ENCODE measurements around the gene PPP1R1B.

The PPP1R1B gene

DNA sequence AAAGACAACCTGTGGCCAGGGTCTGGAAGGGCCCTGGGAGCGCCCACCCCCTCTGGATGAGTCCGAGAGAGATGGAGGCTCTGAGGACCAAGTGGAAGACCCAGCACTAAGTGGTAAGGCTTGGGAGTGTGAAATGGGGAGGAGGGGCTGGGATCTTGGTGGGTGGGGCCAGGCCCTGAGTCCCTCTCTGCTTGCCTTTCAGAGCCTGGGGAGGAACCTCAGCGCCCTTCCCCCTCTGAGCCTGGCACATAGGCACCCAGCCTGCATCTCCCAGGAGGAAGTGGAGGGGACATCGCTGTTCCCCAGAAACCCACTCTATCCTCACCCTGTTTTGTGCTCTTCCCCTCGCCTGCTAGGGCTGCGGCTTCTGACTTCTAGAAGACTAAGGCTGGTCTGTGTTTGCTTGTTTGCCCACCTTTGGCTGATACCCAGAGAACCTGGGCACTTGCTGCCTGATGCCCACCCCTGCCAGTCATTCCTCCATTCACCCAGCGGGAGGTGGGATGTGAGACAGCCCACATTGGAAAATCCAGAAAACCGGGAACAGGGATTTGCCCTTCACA is 8.9 kb downstream of the PPP1R1B start:
- no peak for DNase-seq

DNA sequence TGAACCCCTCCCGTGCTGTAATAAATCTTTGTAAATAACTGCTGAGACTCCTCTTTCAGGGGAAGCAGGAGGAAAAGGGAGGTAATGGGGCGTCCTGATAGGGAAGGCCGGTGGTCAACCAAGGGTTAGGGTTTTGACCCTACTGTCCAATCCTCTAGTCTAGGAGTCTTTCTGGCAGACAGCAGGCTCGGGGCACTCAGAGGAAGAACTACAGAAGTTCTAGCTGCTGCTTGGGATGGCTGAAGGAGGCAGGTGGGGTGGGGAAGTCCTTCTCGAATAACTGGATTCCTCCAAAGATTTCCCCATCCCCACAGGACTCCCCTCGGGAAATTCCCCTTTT is 9.8 kb downstream of the PPP1R1B start:
- DNase-seq, result no peak

GRCh38 chr17:39636927-39637736 is 10.4 kb downstream of the PPP1R1B start, which contains the start of gene STARD3:
Gene STARD3 (plus strand): TSS chr17:39637144. CDS start chr17:39653532, 16,388 bp downstream.
- DNase-seq, result peak; percentile 85

DNA sequence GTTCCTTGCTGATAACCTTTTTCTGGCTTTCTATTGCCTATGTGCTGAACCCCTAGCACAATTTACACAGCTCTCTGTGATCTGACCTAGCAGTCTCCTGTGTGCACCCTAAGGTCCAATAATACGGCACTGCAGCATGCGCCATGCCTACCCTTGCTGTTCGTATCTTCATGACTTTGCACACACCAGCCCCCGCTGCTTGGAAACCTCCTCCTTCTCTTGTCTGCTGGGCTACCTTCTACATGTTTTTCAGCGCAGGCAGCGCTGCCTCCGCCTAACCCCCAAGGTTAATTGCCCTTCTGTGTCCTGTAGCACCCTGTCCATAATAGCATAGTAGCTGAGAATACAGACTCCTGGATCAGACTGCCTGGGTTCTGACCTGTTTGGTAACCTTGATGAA is 11.6 kb downstream of the PPP1R1B start:
- DNase-seq, result no peak

DNA sequence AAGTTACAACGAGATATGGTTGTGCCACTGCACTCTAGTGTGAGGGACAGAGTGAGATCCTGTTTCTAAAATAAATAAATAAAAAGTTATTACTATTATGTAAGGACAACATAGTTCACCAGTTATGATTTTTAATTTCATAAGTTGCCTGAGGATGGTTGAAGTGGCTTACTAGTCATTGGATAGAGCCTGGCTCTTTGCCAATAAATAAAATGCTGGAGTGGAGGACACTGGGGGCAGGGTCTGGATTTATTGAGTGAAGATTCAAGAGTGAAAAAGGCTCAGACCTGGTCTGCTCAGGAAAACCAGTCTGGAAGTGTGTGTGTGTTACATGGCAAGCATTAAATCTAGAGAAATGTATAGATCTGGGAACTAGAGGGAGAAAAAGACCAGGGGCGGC is 12.3 kb downstream of the PPP1R1B start:
- no peak for DNase-seq

DNA sequence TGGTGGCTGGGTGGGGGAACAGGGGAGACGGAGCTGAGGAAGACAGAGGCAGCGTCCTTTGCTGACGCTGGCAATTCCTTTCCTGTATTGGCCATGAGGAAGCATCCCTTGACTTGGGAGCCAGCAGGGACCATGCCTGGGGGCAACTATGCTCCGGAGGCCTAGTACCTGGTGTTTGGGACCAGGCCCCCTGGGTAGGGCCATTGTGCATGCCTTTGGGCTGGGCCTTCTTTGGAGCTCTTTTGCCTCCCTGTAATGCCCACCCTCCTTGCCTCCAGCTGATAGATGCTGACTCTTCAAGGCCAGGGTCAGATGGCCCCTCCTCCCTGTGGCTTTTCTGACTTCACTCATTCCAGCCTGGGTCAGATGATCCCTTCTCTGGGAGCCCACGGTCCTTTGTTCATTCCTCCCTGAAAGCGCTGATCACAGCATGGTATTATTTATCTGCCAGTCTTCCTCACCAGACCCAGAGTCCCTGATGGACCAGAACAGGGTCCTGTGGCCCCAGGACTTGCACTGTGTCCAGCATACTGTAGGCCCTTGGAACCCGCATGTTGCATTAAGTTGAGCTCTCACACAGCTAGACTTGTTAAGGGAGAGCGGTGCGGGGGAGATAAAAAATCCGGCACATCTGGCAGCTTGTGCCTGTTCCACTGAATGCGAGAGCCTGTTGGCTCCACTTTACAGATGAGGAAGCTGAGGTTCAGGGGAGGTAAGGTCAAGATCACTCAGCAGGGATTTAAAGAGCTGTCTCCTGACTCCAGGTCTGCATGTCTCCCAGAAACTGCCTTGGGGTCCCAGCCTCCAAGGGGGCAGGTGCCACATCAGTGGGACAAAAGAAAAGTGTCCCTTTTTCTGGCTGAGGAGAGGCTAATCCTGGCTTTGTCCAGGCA is 13.1 kb downstream of the PPP1R1B start:
- DNase-seq, result no peak

GRCh38 chr17:39640591-39641031 is 13.9 kb downstream of the PPP1R1B start:
- no peak for DNase-seq

GRCh38 chr17:39641097-39641496 is 14.3 kb downstream of the PPP1R1B start:
- no peak for DNase-seq

GRCh38 chr17:39641883-39642282 is 15.1 kb downstream of the PPP1R1B start:
- no peak for DNase-seq

- no peak for DNase-seq
These were observed 15.7 kb downstream of the PPP1R1B start for GRCh38 chr17:39642291-39643074.

DNA sequence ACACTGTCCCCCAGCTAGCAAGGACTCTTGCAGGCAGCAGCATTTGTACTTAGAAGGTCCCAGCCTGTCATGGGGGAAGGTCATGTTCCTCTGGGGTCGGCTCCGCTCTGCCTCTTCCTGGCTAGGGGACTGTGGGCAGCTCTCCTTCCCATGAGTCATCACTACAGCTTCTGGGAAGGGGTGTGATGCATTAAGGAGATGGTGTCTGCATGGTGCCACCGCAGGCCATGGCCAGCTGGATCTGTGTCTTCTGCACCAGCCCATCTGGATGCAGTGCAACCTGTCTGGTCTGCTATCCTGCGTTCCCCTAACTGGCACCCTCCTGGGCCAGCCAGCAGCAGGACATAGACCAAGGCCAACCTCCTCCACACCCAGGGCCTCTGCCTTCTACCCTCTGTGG is 16.5 kb downstream of the PPP1R1B start:
- DNase-seq, result no peak

DNA sequence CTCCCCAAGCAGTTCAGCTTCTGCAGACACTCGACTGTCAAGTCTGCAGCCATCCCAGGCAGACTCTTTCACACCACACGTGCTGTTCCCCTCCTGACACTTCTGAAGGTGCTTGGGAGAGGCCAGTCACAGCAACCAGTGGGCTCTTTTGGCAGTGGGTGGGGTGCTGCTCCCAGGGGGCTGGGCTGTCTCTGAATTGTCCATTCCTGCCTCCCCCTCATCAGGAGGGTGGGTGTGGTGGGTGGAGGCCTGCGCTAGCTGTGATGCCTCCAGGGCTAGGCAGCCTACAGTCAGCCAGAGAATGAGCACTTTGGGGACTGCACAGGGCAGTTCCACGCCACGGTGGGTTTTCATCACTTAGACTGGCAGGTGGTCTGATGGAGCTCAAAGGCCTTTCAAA is 20.5 kb downstream of the PPP1R1B start:
- DNase-seq, result no peak

- DNase-seq, result no peak
These were observed 22.0 kb downstream of the PPP1R1B start for GRCh38 chr17:39648616-39649366.

- DNase-seq, result no peak
These were observed 23.4 kb downstream of the PPP1R1B start for GRCh38 chr17:39650121-39650579.

DNA sequence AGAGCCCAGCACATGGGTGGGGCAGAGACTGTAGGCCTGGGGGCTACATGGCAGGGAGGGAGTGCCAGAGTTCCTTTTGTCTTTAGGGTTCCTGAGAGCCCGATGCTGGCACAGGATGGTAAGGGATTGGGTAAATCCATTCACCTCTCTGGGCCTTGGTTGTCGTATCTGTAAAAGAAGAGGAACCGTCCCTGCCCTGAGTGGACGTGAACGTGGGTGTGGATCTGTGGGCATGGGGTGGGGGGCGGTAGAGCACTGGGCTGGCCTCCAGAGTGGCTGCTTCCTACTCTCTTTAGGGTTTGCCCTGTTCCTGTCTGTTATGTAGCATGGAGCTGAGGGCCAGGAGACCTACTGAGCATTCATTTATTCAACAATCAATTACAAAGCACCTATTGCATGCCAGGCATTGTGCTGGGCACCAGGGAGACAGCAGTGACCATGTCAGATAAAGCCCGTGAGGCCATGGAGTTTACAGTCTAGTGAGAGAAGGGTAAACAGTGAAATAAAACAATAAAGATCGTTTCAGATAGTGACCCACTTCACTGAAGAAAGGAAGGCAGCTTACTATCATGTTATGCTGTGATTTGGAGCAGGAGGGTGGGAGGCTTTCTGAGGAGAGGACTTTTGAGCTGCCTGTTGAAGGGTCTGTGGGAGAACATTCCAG is 25.3 kb downstream of the PPP1R1B start:
- no peak for DNase-seq

DNA sequence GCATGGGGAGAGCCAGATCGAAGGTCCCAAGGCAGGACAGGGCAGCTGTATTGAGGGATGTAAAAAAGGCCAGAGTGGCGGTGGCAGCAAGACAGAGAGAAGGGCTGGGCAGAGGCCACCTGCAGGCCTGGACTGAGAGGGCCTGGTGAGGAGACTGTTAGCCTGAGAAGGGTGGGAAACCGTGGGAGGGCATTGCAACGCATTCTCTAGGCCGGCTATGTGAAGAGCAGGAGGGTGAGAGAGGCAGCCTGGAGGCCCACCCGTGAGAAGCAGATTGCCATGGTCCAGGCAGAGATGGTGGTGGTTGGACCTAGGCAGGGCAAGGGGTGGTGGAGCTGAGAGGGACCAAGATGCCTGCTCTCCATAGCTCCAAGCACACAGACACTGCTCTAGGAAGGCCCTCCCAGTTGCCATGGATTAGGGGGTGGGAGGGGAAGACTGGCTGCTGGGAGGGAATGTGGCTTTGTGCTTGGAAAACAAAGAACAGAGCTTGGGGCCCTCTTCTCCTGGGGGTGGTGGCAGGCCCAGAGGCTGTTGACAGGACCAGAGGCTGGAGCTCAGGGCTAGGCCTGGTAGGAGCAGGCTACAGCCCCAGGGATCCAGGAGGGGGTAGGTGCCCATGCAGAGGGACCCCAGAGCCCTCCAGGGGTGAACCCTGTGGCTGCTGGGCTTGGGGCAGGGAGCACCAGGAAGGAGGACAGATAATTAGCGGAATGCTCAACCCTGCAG is 26.0 kb downstream of the PPP1R1B start:
- DNase-seq, result no peak

GRCh38 chr17:39653316-39653661 is 26.5 kb downstream of the PPP1R1B start:
- no peak for DNase-seq

DNA sequence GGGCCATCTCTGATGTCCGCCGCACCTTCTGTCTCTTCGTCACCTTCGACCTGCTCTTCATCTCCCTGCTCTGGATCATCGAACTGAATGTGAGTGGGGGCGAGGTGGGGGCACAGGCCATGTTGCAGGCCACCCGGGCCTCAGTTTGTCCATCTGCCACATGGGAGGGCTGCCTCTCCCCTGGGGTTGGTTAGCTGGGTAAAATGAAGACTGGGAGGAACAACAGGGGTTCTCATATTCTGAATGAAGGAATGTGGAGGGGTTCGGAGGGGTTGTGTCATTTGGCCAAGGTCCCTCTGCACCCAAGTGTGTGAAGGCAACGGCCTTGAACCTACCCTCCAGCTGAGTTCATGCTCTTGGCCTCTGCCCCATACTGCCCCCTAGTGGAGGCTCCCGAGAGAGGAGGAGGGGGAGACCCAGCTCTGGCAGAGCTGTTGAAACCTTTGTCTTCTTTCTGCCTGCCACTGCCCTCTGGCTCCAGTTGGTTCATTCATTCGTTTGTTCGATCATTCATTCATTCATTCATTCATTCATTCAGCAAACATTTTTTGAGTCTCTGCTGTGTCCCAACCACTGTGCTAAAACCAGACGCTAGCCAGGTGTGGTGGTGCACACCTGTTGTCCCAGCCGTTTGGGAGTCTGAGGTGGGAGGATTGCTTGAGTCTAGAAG is 27.0 kb downstream of the PPP1R1B start:
- peak; percentile 19 for DNase-seq

DNA sequence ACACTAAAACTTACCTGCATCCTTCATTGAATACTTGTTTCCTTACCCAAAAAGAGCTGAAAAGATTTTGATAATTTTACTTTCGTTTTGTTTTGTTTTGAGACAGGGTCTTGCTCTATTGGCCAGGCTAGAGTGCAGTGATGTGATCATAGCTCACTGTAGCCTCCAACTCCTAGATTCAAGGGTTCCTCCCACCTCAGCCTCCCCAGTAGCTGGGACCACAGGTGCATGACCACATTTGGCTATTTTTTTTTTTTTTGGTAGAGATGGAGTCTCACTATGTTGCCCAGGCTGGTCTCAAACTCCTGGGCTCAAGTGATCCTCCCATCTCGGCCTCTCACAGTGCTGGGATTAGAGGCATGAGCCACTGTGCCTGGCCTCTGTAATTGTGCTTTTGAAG is 28.4 kb downstream of the PPP1R1B start:
- DNase-seq, result no peak

DNA sequence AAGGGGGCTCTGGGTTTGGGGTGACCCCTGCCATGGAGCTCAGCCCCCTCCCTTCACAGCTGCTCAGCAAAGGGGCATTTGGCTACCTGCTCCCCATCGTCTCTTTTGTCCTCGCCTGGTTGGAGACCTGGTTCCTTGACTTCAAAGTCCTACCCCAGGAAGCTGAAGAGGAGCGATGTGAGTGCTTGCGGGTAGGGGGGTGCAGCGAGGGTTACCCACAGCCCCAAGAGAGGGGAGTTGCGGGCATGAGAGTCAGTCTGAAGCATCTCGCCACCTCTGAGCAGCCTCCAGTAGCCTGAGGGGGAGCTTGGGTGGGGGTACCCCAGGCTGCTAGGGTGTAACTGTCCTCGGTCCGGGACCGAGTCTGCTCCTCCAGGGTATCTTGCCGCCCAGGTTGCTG is 31.6 kb downstream of the PPP1R1B start:
- no peak for DNase-seq
